HS-27A (cell line): Measurements from ENCODE around the gene USH1G.
"Not testable (repeated sequence)": the region's sequence is repeated elsewhere in the genome, so short reads cannot be mapped to it uniquely, and the experiment has no call there.

Source experiments
- DNase-seq: peaks from one replicate; pipeline ENCODE4 v3.0.0-alpha.2; 2012; ENCODE audit warnings: low read depth, missing footprints

The USH1G gene

DNA sequence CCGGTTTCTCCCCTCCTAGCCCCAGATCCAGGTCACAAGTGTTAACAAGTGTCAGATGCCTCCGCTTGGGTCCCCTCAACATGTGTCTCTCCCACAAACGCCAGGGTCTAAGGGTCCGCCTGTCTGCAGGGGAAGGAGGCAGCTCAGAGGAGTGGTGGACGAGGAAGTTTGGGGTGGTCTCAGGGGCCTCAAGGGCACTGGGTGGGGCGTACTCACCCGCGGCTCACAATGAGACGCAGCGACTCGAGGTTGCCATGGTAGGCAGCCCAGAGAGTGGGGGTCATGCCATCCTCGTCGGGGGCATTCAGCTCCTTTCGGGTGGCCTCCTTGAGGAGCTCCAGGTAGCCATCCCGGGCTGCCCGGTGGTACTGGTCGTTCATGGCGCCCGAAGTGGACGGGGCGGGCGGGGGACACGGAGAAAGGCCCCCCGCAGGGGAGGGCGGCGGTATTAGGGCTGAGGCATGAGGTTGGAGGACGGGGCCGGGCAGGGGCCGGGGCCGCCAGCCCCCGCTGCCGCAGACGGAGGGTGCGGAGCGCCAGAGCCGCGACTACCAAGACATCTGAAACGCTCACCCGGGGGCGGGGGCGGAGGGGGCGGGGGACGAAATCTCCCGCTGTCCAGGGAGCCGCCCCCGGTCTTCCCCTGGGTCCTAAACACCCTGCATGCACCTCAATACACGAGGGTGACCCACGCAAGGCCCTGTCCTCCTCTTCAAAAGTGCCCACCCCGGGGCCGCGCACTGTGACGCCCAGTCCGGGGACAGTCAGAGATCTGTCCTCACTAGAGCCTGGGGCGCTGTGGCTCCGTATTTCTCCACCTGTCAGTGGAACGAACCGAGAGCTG lies at the start of gene USH1G:
Gene USH1G, minus strand, starts transcription at position 562 of the 844 bp plus-strand sequence. Its CDS starts 182 bp downstream, at position 380.
- DNase-seq = no peak

DNA sequence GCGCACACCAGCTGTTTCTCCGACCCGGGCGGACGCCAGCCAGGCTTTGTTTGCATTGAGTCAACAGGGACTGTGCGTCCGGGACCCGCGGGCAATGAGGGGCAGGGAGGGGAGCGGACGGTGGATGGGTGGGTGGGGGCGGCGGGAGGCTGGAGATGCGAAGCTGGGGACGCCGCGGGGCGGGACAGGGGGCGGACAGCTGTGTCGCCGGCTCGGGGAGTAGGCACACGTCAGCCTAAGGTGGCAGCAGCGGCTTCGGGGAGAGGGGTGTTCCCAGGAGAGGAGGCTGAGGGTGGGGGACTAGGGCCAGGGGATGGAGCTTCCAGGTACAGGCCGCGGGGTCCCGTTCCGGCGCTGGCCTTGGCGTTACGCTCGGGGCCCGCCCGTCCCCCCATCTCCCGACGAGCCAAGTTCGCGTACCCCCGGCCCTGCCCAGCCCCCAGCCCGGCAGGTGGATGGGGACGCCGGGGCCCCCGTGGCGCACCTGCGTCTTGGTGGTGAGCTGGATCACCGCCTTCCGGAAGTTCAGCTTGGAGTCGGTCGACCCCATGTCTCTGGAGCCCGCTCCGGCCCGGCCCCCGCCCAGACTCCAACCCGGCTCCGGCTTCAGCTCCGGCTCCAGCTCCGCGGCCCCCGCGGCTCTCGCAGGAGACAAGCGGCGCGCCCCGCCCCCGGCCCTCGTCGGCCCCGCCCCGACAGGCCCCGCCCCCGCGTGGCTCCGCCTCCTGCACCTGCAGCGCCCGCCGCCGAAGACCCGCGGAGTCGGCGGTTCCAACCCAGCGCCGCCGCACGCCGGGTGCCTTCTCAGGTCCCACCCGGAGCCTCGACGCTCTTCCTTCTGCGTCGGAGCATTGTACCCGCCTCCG lies 49.3 kb upstream of the USH1G start, which contains the start of gene HID1:
Gene HID1, minus strand, starts transcription at position 653 of the 866 bp plus-strand sequence. Its CDS starts 103 bp downstream, at position 550.
- DNase-seq = no peak

DNA sequence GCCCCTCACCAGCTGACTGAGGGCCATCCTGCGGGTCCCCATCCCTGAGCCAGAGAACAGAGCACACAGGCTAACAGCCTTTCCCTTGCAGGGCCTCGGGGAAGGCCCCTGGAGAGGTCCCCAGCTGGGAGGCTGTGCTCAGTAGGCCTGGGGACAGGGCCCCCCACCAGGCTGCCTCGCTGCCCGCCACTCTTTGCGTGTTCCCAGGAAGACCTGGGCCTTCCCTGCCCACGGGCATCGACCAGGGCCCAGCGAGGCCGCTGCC lies 48.7 kb upstream of the USH1G start:
- DNase-seq = no peak

DNA sequence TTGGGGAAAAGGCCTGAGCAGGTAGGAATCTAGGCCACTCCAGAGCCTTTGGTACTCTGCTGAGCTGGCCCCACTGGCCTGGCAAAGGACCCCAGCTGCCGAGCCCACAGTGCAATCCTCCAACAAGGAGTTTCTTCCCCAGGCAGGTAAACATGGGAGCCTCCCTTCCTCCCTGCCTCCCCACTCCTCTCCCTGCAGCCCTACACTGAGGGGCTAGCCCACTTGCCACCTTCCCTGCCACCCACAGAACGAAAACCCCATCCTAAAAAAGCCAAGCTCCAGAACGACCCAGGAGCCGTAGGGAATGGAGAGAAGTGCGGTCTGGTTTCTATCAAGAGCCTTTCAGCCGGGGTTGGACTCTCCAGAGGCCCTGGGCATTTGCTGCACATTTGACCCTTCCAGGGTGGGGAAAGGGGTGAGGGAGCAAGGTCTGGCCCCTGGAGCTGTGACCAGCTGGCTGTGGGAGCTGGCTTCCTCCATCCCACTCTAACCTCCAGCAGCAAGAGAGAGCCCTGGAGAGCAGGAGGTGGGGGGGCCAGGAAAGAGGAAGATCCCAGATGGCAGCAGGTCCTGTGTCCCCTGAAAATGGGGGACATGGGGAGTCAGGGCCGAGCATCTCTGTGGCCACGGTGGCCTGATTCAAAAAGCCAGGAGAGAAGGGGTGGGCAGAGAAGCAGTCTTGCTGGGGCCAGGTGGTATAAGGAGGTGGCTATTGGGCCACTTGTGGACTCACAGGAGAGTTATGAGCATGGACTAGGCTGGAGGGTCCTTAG lies 48.2 kb upstream of the USH1G start:
- no peak for DNase-seq

DNA sequence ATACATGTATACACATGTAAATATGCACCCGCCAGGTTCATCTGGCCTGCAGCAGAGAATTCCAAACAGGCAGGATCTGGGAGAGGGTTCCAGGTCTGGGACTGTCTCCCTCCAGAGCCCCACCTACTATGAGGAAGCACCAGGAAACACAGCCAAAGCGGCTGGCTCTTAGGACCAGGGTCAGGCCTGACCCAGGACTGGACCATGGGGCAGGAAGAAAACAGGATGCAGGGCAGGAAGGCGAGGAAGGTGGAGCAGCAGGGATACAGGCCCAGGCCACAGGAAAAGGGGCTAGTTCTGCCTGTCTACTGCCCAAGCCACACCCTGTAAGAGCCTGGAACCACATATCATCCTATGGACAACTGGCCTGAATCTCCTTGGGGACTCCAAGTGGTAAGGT lies 47.3 kb upstream of the USH1G start:
- no peak for DNase-seq

DNA sequence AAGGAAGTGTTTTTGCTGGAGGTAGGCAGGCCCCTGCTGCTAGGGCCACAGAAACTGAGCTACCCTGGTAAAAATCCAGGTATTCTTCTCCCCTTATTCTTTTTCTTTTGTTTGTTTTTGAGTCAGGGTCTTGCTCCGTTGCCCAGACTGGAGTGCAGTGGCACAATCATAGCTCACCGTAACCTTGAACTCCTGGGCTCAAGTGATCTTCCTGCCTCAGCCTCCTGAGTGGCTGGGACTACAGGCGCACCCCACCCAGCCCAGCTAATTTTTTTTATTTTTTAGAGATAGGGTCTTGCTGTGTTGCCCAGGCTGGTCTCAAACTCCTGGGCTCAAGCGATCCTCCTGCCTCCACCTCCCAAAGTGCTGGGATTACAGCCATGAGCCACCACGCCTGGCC lies 46.4 kb upstream of the USH1G start:
- DNase-seq = not testable (repeated sequence)

DNA sequence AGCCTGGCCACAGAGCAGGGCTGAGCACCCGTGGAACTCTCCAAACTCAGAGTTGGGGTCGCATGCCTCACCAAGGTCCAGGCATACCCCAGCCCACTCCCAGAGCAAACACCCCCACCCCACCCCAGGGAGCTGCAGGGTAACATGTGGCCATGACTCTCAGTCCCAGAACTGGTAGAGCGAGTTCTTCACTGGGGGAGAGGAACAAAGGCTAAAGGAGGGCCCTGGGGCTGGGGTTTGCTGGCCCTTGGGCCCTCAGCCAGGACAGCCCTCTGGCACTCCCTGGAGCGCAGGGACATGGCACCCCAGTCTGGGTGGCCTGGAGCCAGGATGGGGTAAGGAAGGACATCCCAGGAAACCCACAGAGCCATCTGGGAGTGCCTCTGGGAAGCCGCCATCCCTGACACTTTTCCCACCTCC lies 45.3 kb upstream of the USH1G start:
- DNase-seq = no peak

DNA sequence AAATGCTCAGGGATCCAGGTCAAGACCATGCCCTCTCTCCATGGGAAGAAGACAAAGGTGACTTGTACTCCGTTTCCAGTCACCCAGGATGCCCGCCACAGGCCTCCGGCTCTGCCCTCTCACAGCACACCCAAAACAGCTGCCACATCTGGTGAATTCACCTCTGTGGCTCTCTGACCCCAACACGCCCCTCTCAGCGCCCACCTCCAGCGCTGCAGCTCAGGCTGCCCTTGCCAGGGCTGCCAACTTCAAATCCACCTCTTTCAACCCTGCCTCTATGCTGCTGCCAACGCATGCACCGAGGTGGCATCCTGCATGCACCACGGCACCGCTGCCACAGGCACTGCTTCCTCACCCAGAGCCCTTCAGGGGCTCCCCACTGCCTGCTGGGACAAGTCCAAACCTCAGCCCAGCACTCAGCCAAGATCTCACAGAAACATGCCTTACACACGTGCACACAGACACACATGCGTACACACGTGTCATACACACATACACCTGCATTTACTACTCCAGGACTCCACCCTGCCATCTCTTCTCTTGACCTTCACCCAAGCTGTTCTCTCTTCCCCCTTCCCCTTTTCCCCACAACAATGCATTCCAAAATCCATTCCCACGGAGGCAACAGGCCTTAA lies 42.0 kb upstream of the USH1G start:
- no peak for DNase-seq

DNA sequence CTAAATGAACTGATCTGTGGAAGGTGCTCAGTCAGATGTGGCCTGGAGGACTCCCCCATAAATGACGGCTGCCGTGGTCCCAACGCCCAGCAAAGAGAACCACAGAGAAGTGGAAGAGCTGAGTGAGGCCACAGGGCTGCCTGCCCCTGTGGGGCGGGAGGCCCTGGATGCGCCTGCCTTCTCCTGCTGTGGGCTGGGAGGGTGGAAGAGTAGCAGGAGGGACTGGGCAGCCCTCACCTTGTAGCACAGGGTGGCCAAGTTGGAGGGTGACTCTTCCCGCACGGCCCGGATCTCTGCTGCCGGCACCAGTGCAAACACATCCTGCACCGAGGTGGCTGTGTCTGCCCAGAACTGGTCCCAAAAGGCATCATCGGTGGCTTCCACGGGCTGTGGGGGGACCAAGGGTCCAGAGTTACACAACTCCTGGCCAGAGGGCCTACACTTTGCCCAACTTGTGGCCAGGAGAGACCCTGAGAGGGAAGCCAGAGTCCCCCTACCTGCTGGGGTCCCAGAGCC lies 41.2 kb upstream of the USH1G start:
- DNase-seq = no peak

DNA sequence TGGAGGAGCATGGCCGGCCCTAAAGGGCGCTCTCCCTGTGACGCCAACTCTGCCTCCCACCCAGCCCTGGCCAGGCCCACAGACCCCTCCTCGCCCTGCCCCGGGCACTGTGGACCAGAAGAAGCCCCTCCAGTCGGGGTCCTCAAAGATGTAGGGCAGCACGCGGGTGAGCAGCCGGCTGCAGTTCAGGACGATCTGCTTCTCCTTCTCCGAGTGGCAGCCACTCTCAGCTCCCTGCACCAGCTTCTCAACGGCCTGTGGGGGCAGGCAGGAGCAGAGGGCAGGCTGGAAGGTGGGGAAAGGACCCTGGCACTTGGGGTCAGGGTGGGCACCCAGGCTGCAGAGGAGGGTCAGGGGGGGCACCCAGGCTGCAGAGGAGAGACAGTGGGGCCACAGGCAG lies 40.6 kb upstream of the USH1G start:
- DNase-seq = no peak

DNA sequence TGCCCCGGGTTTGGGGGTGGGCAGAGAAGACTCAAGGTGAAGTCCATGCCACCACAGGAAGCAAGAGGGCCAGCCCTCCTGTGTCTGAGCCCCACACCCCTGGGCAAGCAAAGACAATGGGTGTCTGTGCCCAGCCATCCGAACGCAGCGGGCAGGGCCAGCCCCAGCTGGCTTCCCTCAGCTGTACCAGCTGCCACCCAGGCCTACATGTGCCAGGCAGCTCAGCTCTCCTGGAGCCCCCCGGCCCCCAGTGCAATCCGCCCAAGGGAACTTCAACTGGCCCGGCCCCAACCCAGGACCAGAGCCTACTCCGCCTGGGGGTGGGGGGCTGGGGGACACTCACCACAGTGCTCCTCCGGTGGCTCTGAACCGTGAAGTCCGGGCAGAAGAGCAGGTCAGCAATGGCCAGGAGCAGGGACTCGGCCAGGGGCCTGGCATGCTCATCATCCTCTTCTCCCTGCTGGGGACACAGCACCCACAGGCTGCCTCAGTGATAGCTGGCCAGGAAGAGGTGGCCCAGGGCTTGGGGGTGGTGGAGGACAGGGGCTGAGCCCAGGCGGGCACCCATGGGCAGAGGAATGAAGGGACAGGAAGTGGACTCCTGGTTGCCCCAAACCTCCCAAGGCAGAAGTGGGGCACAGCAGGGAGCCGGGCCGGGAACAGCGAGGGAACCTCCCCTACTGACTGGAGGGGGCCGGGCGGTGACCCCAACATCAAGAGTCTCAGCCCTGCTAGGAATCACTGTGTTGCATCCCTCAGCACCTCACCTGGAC lies 39.8 kb upstream of the USH1G start:
- DNase-seq = no peak

DNA sequence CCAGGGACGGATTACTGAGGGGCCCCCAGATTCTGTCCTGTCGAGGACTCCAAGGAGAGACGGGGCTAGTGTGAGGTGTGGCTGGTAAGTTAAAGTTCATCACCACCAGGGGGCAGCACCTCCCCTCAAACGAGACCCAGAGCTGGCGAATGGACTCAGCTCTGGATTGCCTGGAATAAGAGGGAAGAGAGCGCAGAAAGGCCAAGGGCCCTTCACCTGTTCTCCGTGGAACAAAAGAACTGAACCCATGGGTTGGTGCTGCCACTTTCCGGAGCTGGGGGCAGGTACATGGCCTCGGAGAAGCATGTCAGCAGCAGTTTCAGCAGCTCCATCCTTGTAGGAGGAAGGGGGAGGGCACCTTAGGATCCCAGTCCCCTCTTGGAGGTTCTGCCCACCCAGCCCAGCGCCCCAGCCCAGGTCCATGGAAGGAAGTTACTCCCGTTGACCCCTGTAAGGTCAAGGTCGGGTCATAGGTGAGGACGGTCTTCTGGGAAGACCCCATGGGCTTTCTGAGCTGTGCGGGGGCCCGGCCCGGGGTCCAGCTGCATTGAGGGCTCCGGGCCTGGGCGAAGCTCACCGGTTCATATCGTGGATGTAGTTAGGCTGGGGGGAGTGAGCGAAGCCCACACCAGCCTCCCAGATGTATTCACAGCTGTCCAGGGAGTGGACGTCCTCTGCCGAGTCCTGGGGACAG lies 38.7 kb upstream of the USH1G start:
- DNase-seq = peak; percentile 24

DNA sequence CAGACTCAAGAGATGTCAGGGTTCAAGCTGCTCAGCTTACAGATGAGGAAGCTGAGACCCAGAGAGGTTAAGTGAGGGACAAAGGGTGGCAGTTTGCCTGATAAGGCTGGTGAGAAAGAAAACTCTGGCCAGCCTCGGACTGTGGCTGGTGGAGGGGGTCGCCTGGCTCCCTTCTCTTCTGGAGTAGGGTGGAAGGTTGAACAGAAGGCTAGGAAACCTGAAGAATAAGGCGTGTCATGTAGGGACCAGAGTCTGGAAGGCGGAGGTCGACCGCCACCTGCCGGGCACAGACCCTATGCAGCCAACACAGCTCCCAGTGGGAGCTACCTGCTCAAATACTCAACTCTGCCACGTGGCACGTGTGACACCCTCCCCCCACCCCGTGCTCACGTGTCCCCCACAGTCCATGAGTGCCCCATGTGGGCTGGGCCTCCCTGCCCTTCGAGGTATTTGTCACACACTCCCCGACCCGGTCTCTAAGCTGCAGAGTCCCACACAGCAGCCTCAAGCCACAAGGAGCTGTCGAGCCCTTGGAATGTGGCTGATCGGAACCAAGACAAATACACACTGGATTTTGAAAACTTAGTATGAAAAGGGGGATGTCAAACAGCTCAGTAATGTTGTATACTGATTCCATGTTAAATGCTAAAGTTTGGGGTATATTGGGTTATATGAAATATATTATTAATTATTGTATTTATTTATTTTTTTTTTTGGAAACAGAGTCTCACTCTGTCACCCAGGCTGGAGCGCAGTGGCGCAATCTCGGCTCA lies 37.7 kb upstream of the USH1G start:
- no peak for DNase-seq

DNA sequence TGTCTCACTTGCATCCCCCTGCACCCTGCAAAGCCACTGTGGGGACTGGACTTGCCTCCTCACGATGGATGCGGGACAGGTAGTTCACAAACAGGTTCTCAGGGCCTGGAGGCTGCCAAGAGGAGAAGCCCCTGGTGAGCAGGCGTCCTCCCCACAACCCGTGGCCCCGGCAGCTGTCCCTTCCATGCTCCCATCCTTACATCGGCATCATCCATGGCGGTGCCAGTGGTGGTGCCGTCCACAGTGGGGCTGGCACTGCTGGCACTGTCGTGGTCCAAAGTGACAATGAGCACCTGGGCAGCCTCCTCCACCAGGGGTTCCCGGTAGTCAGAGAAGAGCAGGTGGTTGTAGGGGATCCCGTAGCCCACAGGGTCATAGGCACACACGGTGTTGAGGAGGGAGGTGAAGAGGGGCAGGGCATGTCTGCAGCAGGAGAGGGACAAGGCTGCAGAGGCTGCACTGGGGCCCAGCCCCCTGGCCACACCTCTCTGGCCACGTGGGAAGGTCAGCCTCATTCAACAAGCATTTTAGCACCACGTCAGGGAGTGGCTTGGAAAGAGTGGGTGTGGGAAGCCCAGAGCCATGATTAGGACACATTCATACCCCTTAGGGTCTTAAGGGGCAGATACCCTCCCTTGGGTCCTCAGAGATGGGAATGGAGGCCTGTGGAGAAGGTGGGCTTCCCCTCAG lies 36.9 kb upstream of the USH1G start:
- no peak for DNase-seq

DNA sequence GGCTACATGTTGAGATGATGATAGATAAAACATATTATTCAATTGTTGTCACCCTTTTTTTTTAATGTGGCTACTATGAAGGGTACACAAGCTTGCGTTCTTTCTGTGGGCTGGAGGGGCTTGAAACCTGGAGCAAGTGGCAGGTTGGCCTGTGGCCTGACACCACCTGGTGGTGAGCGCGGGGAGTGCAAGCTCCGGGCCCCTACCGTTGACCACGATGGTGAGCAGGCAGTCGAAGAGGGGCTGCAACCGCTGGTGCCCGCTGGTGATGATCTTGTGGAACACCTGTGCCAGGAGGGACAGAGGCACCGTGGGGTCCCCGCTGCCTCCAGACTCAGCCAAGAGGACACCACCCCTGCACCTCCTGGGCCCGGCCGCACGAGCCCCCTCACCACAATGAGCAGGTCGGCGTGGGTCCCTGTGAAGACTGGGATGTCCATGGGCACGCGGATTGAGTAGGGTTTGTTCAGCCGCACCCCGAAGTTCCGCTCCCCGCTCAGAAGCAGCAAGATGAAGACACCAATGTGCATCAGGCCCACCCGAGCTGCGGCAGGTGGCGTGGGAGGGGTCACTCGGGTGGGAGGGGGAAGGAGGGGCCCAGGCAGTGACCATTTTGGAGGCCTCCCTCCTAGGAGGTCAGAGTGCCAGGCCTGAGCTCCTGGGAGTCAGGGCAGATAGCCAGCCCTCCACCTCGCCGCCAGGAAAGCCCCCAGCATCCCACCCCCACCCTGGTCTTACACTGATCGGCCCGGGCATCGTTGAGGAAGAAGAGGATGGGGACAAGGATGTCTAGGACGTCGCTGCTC lies 35.1 kb upstream of the USH1G start:
- DNase-seq = no peak

DNA sequence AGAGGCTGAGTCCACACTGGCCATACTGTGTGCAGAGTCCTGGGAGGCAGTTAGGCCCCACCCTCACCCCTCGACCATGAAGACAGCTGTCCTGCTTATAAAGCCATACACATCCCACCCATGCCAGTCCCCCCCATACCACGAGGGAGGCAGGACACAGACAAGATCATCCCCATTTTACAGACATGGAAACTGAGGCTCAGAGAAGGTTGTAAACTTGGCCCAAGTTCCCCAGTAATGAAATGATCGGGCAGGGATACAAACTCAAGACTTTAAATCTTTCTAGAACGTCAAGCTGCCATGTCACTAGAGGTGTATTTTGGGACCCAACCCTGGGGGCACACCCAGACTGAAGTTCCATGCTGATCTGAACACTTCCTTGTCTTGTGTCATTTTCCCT lies 33.0 kb upstream of the USH1G start:
- no peak for DNase-seq

DNA sequence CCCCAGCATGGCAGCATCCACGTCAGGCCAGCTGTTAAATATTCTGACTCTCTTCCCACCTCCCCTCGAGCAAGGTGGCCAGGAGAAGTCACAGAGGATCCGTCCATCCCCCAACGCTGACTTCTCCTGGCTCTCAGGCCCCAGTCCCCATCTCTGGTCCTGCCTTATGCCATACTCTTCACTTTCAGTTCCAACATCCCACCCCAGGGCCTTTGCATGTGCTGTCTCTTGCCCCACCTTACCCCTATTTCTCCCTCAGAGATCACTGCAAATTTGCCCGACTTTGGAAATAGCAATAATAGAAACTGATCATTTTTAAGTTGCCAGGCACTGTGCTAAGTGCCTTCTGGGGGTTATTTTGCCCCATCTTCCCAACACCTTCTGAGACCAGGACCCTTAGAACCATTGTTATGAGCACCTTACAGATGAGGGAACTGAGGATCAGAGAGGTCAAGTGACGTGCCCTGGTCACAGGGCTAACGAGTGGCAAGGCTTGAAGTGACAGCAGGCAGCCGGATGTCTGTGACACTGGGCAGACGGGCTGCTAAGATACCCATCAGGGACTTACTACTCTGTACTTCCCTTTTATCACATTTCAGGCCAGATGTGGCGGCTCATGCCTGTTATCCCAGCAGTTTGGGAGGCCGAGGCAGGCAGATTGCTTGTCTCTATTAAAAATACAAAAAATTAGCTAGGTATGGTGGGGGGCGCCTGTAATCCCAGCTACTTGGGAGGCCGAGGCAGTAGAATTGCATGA lies 31.8 kb upstream of the USH1G start:
- no peak for DNase-seq
